Upper lobe of left lung (tissue), 4 donors: ENCODE data around the gene SPG7.

Source experiments
- POLR2A ChIP-seq, 4 donors: fragments of 450-650 bp; IDR thresholded peaks; one replicate each; pipeline ENCODE4 v1.5.1; 2016 to 2017; ENCODE audit warnings: antibody characterized with exemption in 4 of 4, mild to moderate bottlenecking in 2 of 4
- TF ChIP-seq, protein P1 (sequence below), 6 experiments: fragments of 450-650 bp in 4 of 6; fragments of 200-600 bp in 2 of 6; sonication (generic) in 2 of 6; IDR thresholded peaks; one replicate each; pipeline ENCODE4 v1.5.1; 2016 to 2019; ENCODE audit warnings: antibody characterized with exemption in 6 of 6

DNA sequence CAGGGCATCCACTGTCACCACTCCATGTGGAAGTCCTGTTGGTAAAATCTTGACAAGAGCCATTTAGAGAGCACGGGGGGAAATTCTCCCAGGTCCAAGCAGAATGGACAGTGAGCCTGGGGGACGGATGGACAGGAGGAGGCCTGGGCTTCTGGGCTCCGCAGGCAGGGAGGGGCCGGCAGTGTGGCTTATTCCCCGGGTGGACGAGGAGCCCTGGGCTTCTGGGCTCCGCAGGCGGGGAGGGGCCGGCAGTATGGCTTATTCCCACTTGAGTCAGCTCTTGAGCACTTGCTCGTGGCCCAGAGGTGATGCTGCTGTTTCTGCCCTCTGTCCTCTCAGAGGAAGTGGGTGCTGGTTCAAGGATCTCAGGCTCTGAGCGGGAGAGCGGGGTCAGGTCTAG is 30.1 kb downstream of the SPG7 start:
- TF ChIP-seq, protein P1, sequence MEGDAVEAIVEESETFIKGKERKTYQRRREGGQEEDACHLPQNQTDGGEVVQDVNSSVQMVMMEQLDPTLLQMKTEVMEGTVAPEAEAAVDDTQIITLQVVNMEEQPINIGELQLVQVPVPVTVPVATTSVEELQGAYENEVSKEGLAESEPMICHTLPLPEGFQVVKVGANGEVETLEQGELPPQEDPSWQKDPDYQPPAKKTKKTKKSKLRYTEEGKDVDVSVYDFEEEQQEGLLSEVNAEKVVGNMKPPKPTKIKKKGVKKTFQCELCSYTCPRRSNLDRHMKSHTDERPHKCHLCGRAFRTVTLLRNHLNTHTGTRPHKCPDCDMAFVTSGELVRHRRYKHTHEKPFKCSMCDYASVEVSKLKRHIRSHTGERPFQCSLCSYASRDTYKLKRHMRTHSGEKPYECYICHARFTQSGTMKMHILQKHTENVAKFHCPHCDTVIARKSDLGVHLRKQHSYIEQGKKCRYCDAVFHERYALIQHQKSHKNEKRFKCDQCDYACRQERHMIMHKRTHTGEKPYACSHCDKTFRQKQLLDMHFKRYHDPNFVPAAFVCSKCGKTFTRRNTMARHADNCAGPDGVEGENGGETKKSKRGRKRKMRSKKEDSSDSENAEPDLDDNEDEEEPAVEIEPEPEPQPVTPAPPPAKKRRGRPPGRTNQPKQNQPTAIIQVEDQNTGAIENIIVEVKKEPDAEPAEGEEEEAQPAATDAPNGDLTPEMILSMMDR (IDR thresholded peaks at IDR 0.05), result no peak
- TF ChIP-seq POLR2A (IDR thresholded peaks at IDR 0.05), result no peak
